HL-60 (cell line): ENCODE measurements around the gene TSSK2.

ENCODE experiments used
- DNase-seq, 2 experiments: peaks; one replicate each; pipeline ENCODE4 v3.0.0-alpha.2; 2010 to 2020; ENCODE audit warnings: low read depth in 1 of 2, low spot score in 1 of 2
- H3K27ac ChIP-seq: fragments of 250-450 bp; sonication (Bioruptor Pico); replicated peaks from 2 replicates; pipeline ENCODE4 v1.5.1; 2020; ENCODE audit warnings: mild to moderate bottlenecking, moderate library complexity
- H3K27me3 ChIP-seq: fragments of 250-450 bp; sonication (Bioruptor Pico); 2 replicates; pipeline ENCODE4 v1.5.1; 2021; ENCODE audit warnings: mild to moderate bottlenecking, moderate library complexity; ENCODE audit not compliant: insufficient read depth, poor library complexity, severe bottlenecking
- H3K4me3 ChIP-seq: replicated peaks from 2 replicates; pipeline ENCODE4 v1.5.1; 2011; ENCODE audit warnings: mild to moderate bottlenecking, control low read depth, low read length; ENCODE audit not compliant: insufficient read depth
- GABPA ChIP-seq: IDR thresholded peaks from 2 replicates; pipeline ENCODE4 v1.6.1; 2012; ENCODE audit warnings: low read depth
- POLR2AphosphoS5 ChIP-seq: IDR thresholded peaks from 2 replicates; pipeline ENCODE4 v1.6.1; 2012; ENCODE audit warnings: low read depth
- SPI1 ChIP-seq: IDR thresholded peaks from 2 replicates; pipeline ENCODE4 v1.6.1; 2012; ENCODE audit warnings: low read depth, mild to moderate bottlenecking, borderline replicate concordance
- TF ChIP-seq, protein P1 (sequence below): IDR thresholded peaks from one replicate; pipeline ENCODE4 v1.5.1; 2011; ENCODE audit warnings: low read length, control low read depth, inconsistent platforms; ENCODE audit not compliant: insufficient read depth
- TF ChIP-seq, protein P2 (sequence below): IDR thresholded peaks from 2 replicates; pipeline ENCODE4 v1.6.1; 2012; ENCODE audit warnings: low read depth; ENCODE audit not compliant: insufficient replicate concordance

The TSSK2 gene

DNA sequence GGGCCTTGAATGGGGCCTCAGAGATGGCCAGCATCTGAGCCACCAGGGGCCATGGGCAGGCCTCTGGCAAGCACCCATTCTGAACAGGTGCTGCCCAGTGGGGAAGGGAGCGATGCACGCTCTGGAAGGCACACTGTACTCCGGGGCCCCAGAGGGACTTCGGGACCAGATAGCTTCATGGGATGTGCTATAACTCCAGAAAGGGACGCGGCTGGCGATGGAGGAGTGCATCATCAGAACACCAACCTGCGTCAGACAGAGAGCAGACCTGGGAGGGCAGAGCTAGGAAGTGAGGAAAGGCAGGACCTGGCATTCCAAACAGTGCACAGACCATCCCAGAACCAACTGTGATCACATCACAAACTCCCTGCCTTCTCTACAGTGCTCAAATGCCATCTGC is 25.7 kb upstream of the TSSK2 start:
- Histone ChIP-seq H3K27me3 (no peaks in the 10 kb centered on the region), H3K27ac (no peak overlapping the region), H3K4me3 (no peak overlapping the region)
- TF ChIP-seq POLR2AphosphoS5 = no peak
- TF ChIP-seq, protein P1, sequence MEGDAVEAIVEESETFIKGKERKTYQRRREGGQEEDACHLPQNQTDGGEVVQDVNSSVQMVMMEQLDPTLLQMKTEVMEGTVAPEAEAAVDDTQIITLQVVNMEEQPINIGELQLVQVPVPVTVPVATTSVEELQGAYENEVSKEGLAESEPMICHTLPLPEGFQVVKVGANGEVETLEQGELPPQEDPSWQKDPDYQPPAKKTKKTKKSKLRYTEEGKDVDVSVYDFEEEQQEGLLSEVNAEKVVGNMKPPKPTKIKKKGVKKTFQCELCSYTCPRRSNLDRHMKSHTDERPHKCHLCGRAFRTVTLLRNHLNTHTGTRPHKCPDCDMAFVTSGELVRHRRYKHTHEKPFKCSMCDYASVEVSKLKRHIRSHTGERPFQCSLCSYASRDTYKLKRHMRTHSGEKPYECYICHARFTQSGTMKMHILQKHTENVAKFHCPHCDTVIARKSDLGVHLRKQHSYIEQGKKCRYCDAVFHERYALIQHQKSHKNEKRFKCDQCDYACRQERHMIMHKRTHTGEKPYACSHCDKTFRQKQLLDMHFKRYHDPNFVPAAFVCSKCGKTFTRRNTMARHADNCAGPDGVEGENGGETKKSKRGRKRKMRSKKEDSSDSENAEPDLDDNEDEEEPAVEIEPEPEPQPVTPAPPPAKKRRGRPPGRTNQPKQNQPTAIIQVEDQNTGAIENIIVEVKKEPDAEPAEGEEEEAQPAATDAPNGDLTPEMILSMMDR = no peak
- TF ChIP-seq, protein P2, sequence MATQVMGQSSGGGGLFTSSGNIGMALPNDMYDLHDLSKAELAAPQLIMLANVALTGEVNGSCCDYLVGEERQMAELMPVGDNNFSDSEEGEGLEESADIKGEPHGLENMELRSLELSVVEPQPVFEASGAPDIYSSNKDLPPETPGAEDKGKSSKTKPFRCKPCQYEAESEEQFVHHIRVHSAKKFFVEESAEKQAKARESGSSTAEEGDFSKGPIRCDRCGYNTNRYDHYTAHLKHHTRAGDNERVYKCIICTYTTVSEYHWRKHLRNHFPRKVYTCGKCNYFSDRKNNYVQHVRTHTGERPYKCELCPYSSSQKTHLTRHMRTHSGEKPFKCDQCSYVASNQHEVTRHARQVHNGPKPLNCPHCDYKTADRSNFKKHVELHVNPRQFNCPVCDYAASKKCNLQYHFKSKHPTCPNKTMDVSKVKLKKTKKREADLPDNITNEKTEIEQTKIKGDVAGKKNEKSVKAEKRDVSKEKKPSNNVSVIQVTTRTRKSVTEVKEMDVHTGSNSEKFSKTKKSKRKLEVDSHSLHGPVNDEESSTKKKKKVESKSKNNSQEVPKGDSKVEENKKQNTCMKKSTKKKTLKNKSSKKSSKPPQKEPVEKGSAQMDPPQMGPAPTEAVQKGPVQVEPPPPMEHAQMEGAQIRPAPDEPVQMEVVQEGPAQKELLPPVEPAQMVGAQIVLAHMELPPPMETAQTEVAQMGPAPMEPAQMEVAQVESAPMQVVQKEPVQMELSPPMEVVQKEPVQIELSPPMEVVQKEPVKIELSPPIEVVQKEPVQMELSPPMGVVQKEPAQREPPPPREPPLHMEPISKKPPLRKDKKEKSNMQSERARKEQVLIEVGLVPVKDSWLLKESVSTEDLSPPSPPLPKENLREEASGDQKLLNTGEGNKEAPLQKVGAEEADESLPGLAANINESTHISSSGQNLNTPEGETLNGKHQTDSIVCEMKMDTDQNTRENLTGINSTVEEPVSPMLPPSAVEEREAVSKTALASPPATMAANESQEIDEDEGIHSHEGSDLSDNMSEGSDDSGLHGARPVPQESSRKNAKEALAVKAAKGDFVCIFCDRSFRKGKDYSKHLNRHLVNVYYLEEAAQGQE = no peak
- no peak for TF ChIP-seq GABPA
- no peak for TF ChIP-seq SPI1
- no peak for DNase-seq

DNA sequence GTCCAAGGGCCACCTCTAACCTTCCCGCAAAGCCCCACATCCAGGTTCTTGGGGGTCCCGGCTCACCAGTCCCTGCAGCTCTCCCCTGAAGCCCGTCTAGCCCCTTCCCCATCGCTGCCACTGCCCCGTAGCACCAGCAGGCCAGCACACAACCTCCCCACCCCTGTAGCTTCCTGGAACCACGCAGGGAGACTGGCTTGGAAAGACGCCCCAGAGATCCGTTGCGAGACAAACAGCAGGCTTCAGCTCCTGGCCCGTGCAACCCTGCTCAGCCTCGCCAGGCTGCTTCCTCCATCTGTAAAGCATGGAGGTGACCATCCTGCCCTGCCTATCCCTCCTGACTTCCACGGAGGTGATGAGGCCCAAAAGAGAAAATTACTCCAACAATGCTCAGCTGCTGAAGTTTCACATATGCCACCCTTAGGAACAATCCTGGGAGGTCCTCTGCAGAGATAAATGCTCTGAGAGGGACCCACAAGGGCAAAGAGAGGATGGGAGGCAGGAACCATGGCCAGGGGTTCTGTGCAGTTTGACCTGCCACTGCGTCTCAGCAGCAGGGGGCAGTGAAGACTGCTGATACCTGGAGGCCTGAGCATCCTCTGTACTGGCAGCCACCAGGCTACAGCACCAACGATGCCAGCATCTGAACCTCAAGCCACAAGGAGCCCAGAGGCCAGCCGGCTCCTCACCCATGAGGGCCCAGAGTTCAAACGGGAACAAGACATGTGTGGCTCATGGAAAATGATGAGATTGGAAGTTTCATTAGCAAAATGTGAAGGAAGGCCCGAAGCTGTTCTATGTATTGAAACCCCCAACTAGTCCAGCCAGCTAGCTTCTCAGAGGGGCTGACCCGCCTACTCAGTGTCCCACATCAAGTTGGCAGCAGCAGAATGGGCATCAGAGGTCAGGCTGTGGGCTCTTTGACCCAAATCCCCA is 25.0 kb upstream of the TSSK2 start:
- Histone ChIP-seq H3K27me3 (no peaks in the 10 kb centered on the region), H3K27ac (no peak overlapping the region), H3K4me3 (no peak overlapping the region)
- peak in 1 of 2 experiments; percentile 52 for DNase-seq
- no peak for TF ChIP-seq POLR2AphosphoS5
- TF ChIP-seq, protein P1 = peak; percentile 55

DNA sequence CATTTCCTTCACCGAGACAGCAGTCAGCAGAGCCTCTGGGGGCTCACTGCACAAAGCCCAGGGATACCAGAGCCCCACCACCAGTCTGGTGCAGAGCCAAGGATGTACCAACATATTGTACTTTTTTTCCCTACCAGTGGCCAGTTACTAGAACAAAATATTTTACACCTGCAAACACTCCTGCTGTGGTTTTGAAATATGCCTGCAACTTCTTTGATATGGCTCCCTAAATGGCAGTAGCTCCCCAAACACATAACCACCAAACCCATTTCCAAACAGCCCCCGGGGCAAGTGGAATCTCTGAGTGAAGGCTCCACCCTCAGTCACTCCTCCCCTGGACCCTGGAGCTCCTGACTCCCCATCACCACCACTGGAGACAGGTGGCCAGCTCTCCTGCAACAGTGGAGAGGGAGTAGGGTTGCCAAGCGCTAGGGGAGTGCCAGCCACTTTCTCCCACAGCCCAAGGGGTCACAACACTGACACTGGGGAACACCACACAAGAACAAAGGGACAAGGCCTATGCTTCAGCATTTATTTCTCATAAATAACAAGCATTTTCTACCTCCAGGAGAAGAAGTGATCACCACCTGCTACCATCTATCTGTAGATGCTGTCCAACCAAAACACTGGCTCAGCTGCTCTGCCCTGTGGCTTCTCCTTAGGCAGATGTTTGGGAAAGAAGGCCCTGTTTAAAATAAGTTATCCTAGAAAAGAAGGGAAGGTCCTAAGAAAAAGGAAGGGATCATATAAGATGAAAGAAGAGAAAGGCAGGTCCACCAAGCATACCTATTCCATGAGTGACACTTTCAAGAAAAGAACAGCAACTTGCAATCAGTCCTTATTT is 24.0 kb upstream of the TSSK2 start:
- H3K27ac ChIP-seq = peak overlapping the region; percentile 23; the same call in 1 of the 2 replicates
- no peaks in the 10 kb centered on the region for H3K27me3 ChIP-seq
- DNase-seq = no peak
- TF ChIP-seq GABPA = no peak
- H3K4me3 ChIP-seq = no peak overlapping the region

DNA sequence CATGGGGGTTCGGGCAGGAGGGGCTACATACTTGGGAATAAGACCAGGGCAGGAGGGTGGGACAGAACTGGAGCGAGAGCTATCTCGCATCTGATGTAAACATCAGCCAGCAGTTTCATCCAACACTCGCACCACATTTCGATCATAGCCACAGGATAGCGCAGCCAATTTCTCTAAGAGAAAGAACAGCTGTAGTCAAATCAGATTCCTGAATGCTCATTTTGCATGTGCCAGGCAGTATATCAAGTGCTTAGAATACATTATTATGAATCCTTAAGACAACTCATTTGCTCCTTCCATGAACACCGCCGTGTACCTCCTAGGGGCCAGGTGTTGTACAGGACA is 23.4 kb upstream of the TSSK2 start:
- TF ChIP-seq POLR2AphosphoS5 = no peak
- TF ChIP-seq, protein P2 = no peak
- TF ChIP-seq, protein P1 = no peak
- DNase-seq = no peak
- Histone ChIP-seq H3K4me3 (no peak overlapping the region), H3K27me3 (no peaks in the 10 kb centered on the region), H3K27ac (peak overlapping the region; percentile 23)
